ENCODE data around the gene LETMD1. TPM values are rescaled to one million over a fixed set of nuclear protein-coding genes. Genes with fewer than 3 reads are reported as not detected.

LETMD1 gene
- total and polyA plus RNA-seq, 9 of the 15 experiments (the other 6 are each of a cell fraction or from before 2014, with no cell fraction given) = 58.7 to 163 (median 75.4) TPM

- TF ChIP-seq TRIM25 (IDR thresholded peaks at IDR 0.05; ENCODE audit: borderline replicate concordance) = 0 out of 2 replicates have a peak, but pooled peaks have one; percentile 89
- no peak for TF ChIP-seq ZNF584 (CRISPR knock-in tag; IDR thresholded peaks at IDR 0.05; ENCODE audit: low read depth)
- TF ChIP-seq CC2D1A (IDR thresholded peaks at IDR 0.05) = 0 out of 2 replicates have a peak, but pooled peaks have one; percentile 30
- no peak for TF ChIP-seq SREBF2 (CRISPR knock-in tag; IDR thresholded peaks at IDR 0.05)
- no peak for TF ChIP-seq ZBED1 (IDR thresholded peaks at IDR 0.05)
- TF ChIP-seq ZNF175 (CRISPR knock-in tag; IDR thresholded peaks at IDR 0.05; ENCODE audit: low read depth) = no peak
- no peak for TF ChIP-seq ZNF280B (CRISPR knock-in tag; IDR thresholded peaks at IDR 0.05)
- TF ChIP-seq SP2 (IDR thresholded peaks at IDR 0.05; ENCODE audit: extremely low read depth, low read depth, low read length, poor library complexity, severe bottlenecking) = no peak
- no peak for TF ChIP-seq CREB3 (tag; conservative IDR thresholded peaks at IDR 0.05; ENCODE audit: low read depth)
- no peak for TF ChIP-seq JUNB (CRISPR knock-in tag; conservative IDR thresholded peaks at IDR 0.05)
- no peak for TF ChIP-seq ZNF277 (CRISPR knock-in tag; IDR thresholded peaks at IDR 0.05; ENCODE audit: borderline replicate concordance)
- peak; percentile 75; the same call in 1 of the 2 replicates for TF ChIP-seq SMARCA5 (IDR thresholded peaks at IDR 0.05)
- no peak for TF ChIP-seq PHF20 (IDR thresholded peaks at IDR 0.05; ENCODE audit: partially characterized antibody)
Observed at GRCh38 chr12:51082561-51083125, 34.5 kb downstream of the LETMD1 start (continued).

Measured in K562 (cell line).